Suprapubic skin (tissue), 4 donors: ENCODE results near the gene KCNH1. TPM values are rescaled to one million over a fixed set of nuclear protein-coding genes. Genes with fewer than 3 reads are reported as not detected.

Source experiments
- DNase-seq, 2 donors: peaks; one replicate each; pipeline ENCODE4 v3.0.0-alpha.2; 2019; ENCODE audit warnings: low spot score in 2 of 2
- H3K27ac ChIP-seq: fragments of 200-600 bp; sonication (generic); one replicate; pipeline ENCODE4 v1.5.1; 2019
- H3K27me3 ChIP-seq: fragments of 200-600 bp; sonication (generic); one replicate; pipeline ENCODE4 v1.5.1; 2019
- H3K36me3 ChIP-seq: fragments of 200-600 bp; sonication (generic); one replicate; pipeline ENCODE4 v1.5.1; 2019
- H3K4me1 ChIP-seq: fragments of 200-600 bp; sonication (generic); one replicate; pipeline ENCODE4 v1.5.1; 2019
- H3K4me3 ChIP-seq: fragments of 200-600 bp; sonication (generic); one replicate; pipeline ENCODE4 v1.5.1; 2019; ENCODE audit warnings: mild to moderate bottlenecking
- H3K9me3 ChIP-seq: fragments of 200-600 bp; sonication (generic); one replicate; pipeline ENCODE4 v1.5.1; 2019
- EP300 ChIP-seq: sonication (generic); formaldehyde crosslinking; IDR thresholded peaks from one replicate; pipeline ENCODE4 v1.6.1; 2017; ENCODE audit warnings: antibody characterized with exemption
- POLR2A ChIP-seq, 2 donors: fragments of 450-650 bp; IDR thresholded peaks; one replicate each; pipeline ENCODE4 v1.6.1; 2017; ENCODE audit warnings: antibody characterized with exemption in 2 of 2, mild to moderate bottlenecking in 2 of 2, moderate library complexity in 2 of 2
- POLR2AphosphoS5 ChIP-seq, 3 donors: sonication (generic); formaldehyde crosslinking; IDR thresholded peaks; one replicate each; pipeline ENCODE4 v1.6.1; 2017; ENCODE audit warnings: antibody characterized with exemption in 3 of 3
- WGBS: methylation state at CpG from one replicate; pipeline ENCODE4 v1.1.5; 2018; 5-methylcytosine and 5-hydroxymethylcytosine counted together
- total RNA-seq, 4 donors: library from RNA; depleted of rRNA; stranded (reverse); fragments of >200 nt; gene quantifications; one replicate each; pipeline ENCODE4 v1.1.0, GENCODE V29; 2016
- TF ChIP-seq, protein P1 (sequence below), 2 donors: fragments of 200-600 bp in 1 of 2; fragments of 450-650 bp in 1 of 2; sonication (generic) in 1 of 2; IDR thresholded peaks; one replicate each; pipeline ENCODE4 v1.5.1; 2016 to 2019; ENCODE audit warnings: antibody characterized with exemption in 2 of 2, mild to moderate bottlenecking in 1 of 2, moderate library complexity in 1 of 2

Gene KCNH1, protein sequence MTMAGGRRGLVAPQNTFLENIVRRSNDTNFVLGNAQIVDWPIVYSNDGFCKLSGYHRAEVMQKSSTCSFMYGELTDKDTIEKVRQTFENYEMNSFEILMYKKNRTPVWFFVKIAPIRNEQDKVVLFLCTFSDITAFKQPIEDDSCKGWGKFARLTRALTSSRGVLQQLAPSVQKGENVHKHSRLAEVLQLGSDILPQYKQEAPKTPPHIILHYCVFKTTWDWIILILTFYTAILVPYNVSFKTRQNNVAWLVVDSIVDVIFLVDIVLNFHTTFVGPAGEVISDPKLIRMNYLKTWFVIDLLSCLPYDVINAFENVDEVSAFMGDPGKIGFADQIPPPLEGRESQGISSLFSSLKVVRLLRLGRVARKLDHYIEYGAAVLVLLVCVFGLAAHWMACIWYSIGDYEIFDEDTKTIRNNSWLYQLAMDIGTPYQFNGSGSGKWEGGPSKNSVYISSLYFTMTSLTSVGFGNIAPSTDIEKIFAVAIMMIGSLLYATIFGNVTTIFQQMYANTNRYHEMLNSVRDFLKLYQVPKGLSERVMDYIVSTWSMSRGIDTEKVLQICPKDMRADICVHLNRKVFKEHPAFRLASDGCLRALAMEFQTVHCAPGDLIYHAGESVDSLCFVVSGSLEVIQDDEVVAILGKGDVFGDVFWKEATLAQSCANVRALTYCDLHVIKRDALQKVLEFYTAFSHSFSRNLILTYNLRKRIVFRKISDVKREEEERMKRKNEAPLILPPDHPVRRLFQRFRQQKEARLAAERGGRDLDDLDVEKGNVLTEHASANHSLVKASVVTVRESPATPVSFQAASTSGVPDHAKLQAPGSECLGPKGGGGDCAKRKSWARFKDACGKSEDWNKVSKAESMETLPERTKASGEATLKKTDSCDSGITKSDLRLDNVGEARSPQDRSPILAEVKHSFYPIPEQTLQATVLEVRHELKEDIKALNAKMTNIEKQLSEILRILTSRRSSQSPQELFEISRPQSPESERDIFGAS
- total RNA-seq, result 1 to 10 TPM in 1 of 4 donors, not detected in 3; 1.1 TPM

DNA sequence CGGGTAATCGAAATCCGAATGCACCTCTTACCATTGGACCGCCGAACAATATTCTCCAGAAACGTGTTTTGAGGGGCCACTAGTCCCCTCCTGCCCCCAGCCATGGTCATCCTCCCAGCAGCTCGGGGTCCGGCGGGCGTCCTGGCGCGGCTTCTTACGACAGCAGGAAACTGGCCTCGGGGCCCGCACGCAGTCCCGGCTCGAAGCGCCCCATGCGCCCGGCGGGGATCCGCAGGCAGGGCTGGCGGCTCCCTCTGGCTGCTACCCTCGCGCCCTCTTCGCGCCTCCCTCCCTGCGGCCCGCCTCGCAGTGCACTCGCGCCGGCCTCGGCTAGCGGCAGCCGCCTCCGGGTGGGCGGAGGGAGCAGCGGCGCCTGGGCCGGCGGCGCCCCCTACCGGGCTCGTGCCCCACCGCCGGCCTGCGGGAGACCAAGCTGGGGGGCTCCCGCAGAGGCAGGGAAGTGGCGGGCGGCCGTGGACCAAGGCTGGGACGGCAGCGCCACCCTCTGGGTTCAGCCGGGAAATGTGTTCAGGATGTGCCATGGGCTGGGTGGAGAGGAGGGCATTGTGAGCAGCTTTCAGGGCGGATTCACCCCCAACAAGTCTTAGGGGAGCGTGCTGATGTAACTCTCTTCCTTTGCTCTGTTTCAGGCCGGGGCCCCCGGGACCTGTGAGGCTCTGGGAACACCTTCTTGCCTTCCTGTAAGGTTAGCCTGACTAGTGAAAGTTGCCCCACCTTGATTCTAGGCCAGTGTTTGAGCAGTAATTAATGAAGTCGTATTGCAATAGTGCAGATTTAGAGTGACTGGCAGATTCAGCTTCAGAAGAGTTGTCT lies at the start of gene KCNH1:
Gene KCNH1, minus strand, starts transcription at position 313 of the 834 bp plus-strand sequence. Its CDS starts 203 bp downstream, at position 110.
- Histone ChIP-seq H3K4me1 (peaks cover 15% of the 10 kb centered on the region), H3K36me3 (no peaks in the 10 kb centered on the region), H3K27me3 (peaks cover 51% of the 10 kb centered on the region), H3K9me3 (no peaks in the 10 kb centered on the region), H3K4me3 (peak within 1 kb of the TSS; percentile 56), H3K27ac (no peak within 1 kb of the TSS)
- 6% methylated on average over 2 of the region's 61 CpGs for WGBS
- peak in 1 of 2 donors; percentile 70 for DNase-seq
- no peak for TF ChIP-seq POLR2A (IDR thresholded peaks at IDR 0.05)
- TF ChIP-seq, protein P1, sequence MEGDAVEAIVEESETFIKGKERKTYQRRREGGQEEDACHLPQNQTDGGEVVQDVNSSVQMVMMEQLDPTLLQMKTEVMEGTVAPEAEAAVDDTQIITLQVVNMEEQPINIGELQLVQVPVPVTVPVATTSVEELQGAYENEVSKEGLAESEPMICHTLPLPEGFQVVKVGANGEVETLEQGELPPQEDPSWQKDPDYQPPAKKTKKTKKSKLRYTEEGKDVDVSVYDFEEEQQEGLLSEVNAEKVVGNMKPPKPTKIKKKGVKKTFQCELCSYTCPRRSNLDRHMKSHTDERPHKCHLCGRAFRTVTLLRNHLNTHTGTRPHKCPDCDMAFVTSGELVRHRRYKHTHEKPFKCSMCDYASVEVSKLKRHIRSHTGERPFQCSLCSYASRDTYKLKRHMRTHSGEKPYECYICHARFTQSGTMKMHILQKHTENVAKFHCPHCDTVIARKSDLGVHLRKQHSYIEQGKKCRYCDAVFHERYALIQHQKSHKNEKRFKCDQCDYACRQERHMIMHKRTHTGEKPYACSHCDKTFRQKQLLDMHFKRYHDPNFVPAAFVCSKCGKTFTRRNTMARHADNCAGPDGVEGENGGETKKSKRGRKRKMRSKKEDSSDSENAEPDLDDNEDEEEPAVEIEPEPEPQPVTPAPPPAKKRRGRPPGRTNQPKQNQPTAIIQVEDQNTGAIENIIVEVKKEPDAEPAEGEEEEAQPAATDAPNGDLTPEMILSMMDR (IDR thresholded peaks at IDR 0.05), result peak; percentile 48 to 85
- no peak for TF ChIP-seq POLR2AphosphoS5 (IDR thresholded peaks at IDR 0.05)

DNA sequence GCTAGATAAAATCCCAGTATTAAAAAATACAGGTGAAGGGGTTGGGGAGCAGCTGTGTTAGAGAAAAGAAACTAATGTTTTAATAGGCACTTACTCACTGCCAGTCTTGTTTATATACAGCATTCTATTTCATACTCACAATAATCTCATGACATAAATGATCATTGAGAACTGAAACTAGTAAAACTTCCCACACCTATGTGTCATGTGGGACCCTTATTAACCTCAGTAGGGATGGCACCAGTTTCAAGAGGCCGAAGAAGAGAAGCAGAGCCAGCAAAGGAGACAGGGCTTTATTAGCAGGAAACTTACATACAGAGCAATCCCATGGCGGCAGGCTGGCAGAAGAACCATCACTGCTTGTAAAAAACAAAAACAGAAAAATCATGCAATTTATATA lies 48.8 kb upstream of the KCNH1 start:
- DNase-seq, result no peak
- Histone ChIP-seq H3K9me3 (no peaks in the 10 kb centered on the region), H3K36me3 (no peaks in the 10 kb centered on the region), H3K4me3 (no peak overlapping the region), H3K27ac (no peak overlapping the region), H3K27me3 (no peaks in the 10 kb centered on the region), H3K4me1 (no peaks in the 10 kb centered on the region)
- 88% methylated on average over 2 of the region's 2 CpGs for WGBS
- TF ChIP-seq EP300, result no peak
- TF ChIP-seq, protein P1 (IDR thresholded peaks at IDR 0.05), result no peak
- TF ChIP-seq POLR2AphosphoS5 (IDR thresholded peaks at IDR 0.05), result no peak
- TF ChIP-seq POLR2A (IDR thresholded peaks at IDR 0.05), result no peak

DNA sequence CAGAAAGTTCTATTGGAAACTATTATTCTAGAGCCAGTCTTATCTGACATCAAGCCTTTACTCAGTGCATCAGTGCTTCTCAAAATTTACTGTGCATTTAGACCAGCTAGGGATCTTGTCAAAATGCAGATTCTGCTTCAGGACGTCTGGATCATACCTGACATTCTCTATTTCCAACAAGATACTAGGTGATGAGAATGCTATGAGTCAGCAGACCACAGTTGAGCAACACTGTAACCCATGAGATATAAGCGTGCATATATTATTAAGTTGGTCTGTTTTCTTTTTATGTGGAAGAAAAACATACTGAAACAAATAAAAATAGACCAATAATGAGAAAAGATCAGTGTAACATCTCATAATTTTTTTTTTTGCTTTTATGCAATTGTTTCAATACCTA lies 40.4 kb upstream of the KCNH1 start:
- Histone ChIP-seq H3K36me3 (no peaks in the 10 kb centered on the region), H3K27me3 (no peaks in the 10 kb centered on the region), H3K4me1 (no peaks in the 10 kb centered on the region), H3K27ac (no peak overlapping the region), H3K9me3 (peaks cover 7% of the 10 kb centered on the region), H3K4me3 (no peak overlapping the region)
- WGBS, result 53% methylated on average over 2 of the region's 2 CpGs
- TF ChIP-seq POLR2AphosphoS5 (IDR thresholded peaks at IDR 0.05) (no peak), POLR2A (IDR thresholded peaks at IDR 0.05) (no peak), EP300 (no peak)
- TF ChIP-seq, protein P1 (IDR thresholded peaks at IDR 0.05), result no peak
- no peak for DNase-seq

DNA sequence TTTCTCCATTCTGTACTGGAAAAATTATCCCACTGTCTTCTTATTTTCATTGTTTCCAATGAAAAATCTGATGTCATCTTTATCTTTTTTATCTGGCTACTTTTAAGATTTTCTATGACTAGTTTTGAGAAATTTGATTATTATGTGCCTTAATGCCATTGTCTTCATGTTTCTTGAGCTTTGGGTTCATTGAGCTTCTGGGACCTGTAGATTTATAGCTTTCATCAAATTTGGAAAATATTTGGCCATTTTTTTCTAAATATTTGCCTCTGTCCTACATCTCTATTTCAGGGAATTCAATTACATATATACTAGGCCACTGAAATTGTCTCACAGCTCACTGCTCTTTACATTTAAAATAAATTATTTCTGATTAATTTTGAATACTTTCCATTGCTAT lies 38.7 kb upstream of the KCNH1 start:
- TF ChIP-seq POLR2A (IDR thresholded peaks at IDR 0.05), result no peak
- TF ChIP-seq, protein P1 (IDR thresholded peaks at IDR 0.05), result no peak
- TF ChIP-seq EP300, result no peak
- TF ChIP-seq POLR2AphosphoS5 (IDR thresholded peaks at IDR 0.05), result no peak
- Histone ChIP-seq H3K27me3 (no peaks in the 10 kb centered on the region), H3K4me3 (no peak overlapping the region), H3K27ac (no peak overlapping the region), H3K36me3 (no peaks in the 10 kb centered on the region), H3K9me3 (peaks cover 17% of the 10 kb centered on the region), H3K4me1 (no peaks in the 10 kb centered on the region)
- no peak for DNase-seq
